ENCODE data around the gene ATP6V0A1.

GRCh38 chr17:42521666-42522262, 63.1 kb downstream of the ATP6V0A1 start:
- TF ChIP-seq YY1 (IDR thresholded peaks at IDR 0.05; ENCODE audit: insufficient read depth, insufficient read length) (no peak), SUZ12 (IDR thresholded peaks at IDR 0.05; ENCODE audit: extremely low read depth, insufficient read depth, insufficient read length) (no peak)

Measured in NT2/D1 (cell line).